Measurements from ENCODE around the gene SMAP1.

Gene SMAP1

DNA sequence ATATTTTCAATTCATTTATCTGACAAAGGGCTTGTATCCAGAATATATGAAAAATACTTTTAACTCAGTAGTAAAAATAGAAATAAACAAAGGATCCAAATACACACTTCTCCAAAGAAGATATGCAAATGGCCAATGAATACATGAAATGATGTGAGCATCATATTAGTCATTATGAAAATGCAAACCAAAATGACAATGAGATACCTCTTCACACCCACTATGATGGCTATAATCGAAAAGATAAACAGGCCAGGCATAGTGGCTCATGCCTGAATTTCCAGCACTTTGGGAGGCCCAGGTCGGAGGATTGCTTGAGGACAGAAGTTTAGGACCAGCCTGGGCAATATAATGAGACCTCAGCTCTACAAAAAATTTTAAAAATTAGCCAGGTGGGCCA is 33.8 kb upstream of the SMAP1 start:
- POLR2A ChIA-PET = no interaction called here
- CTCF ChIA-PET = interaction anchor here (1.2 kb wide), 1 partner anchor 13 kb away, joined by 4 read pairs; no protein-coding TSS in a partner anchor
- TF ChIP-seq, protein P1, sequence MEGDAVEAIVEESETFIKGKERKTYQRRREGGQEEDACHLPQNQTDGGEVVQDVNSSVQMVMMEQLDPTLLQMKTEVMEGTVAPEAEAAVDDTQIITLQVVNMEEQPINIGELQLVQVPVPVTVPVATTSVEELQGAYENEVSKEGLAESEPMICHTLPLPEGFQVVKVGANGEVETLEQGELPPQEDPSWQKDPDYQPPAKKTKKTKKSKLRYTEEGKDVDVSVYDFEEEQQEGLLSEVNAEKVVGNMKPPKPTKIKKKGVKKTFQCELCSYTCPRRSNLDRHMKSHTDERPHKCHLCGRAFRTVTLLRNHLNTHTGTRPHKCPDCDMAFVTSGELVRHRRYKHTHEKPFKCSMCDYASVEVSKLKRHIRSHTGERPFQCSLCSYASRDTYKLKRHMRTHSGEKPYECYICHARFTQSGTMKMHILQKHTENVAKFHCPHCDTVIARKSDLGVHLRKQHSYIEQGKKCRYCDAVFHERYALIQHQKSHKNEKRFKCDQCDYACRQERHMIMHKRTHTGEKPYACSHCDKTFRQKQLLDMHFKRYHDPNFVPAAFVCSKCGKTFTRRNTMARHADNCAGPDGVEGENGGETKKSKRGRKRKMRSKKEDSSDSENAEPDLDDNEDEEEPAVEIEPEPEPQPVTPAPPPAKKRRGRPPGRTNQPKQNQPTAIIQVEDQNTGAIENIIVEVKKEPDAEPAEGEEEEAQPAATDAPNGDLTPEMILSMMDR (IDR thresholded peaks at IDR 0.05; ENCODE audit: control extremely low read depth, extremely low read depth, low read depth, missing control alignments) = no peak
- no peak for DNase-seq (ENCODE audit: extremely low spot score)

DNA sequence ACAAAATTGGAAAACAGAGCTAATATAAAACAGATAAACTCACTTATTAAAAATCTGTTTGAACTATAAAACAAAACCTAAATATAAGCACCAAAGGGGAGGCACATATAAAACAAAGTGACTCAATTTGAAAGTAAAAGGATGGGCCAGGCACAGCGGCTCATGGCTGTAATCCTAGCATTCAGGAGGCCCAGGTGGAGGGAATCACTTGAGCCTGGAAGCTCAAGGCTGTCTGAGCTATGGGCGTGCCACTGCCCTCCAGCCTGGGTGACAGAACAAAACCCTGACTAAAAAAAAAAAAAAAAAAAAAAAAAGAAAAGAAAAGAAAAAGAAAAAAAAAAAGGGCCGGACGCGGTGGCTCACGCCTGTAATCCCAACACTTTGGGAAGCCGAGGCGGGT is 31.1 kb upstream of the SMAP1 start:
- CTCF ChIA-PET = interaction anchor here (1.0 to 1.2 kb wide), 2 partner anchors 9 to 15 kb away, joined by 3 read pairs; no protein-coding TSS in a partner anchor
- TF ChIP-seq, protein P1 (IDR thresholded peaks at IDR 0.05; ENCODE audit: control extremely low read depth, extremely low read depth, low read depth, missing control alignments) = no peak
- DNase-seq (ENCODE audit: extremely low spot score) = no peak
- POLR2A ChIA-PET = no interaction called here

DNA sequence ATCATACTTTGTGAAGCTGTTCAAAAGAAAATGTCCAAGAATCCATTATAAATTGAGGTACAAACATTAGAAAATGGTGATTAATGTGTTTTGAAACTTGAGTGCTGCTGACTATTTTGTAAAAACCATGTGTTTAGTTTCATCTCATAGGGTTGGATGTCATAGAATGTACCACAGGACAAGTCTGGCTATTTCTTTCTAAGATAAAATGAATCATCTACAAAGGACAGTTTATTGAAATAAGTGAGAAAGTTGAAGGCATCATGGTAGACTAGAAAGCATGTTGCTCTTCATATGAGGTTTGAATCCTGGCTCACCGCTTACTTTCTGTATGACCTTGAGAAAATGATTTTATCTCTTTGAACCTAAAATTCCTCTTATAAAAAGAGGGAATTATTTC is 29.2 kb upstream of the SMAP1 start:
- TF ChIP-seq, protein P1 (IDR thresholded peaks at IDR 0.05; ENCODE audit: control extremely low read depth, extremely low read depth, low read depth, missing control alignments) = no peak
- ChIA-PET CTCF (no interaction called here), POLR2A (no interaction called here)
- DNase-seq (ENCODE audit: extremely low spot score) = no peak

DNA sequence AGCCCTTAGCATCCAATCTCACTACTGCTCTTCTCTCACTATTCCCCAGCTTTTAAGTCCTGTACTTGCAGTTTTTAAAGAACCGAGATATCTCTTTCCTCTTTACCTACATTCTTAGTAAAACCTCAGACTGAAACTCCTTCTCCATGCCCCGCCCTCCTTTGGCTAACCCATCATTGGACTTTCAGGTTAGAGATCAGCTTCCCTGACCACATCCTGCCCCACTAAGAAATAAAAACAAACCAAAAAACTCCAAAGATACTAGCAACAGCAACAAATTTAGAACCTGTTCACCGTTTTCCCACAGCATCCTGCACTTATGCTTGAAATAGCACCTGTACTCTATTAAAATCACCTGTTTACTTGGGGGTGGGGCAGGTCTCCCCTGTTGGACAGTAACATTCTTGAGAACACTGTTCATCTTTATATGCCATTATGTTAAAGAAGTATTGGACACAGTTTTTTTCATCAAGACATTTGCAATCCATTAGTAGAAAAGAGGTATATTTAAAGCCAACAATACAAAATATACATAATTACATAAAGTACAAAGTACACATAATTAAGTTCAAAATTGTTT is 16.3 kb upstream of the SMAP1 start:
- POLR2A ChIA-PET = no interaction called here
- TF ChIP-seq, protein P1 (IDR thresholded peaks at IDR 0.05; ENCODE audit: control extremely low read depth, extremely low read depth, low read depth, missing control alignments) = no peak
- CTCF ChIA-PET = interaction anchor here (2.2 kb wide), 1 partner anchor 21 kb away, joined by 5 read pairs; no protein-coding TSS in a partner anchor
- no peak for DNase-seq (ENCODE audit: extremely low spot score)

DNA sequence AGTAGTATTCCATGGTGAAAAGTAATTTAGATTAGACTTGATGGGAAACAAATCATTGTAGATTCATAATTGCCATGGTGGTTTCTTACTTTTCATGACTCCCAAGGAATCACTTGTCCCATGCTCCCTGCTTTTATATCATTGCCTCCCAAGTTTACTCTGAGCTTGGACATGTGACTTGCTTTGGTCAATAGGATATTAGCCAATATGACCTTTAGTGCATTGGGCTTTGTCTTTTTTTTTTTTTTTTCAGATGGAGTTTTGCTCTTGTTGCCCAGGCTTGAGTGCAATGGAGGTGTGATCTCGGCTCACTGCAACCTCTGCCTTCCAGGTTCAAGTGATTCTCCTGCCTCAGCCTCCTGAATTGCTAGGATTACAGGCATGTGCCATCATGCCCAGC is 15.5 kb upstream of the SMAP1 start:
- no peak for DNase-seq (ENCODE audit: extremely low spot score)
- ChIA-PET POLR2A (no interaction called here), CTCF (interaction anchor here (1.2 to 2.2 kb wide), 4 partner anchors 9 to 49 kb away, joined by 4 to 7 read pairs (median 6); no protein-coding TSS in a partner anchor)
- TF ChIP-seq, protein P1 (IDR thresholded peaks at IDR 0.05; ENCODE audit: control extremely low read depth, extremely low read depth, low read depth, missing control alignments) = no peak

DNA sequence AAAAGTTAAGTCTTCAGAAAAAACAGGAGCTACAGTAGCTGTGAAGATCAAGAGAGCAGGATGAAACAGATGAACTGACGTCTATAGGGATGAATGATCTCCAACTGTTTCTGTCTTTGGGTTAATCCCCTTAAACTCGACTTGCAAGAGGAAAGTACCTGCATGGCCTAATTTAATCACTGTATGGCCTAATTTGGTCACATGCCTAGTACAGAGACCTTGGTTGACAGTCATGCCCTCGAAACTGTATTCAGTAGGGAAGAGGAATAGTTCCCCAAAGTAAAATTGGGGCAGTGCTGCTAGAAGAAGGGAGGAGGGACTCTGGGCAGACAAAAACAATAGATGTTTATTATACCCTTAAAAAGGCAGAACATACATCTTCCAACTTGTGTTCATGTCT is 10.0 kb upstream of the SMAP1 start:
- TF ChIP-seq, protein P1 (IDR thresholded peaks at IDR 0.05; ENCODE audit: control extremely low read depth, extremely low read depth, low read depth, missing control alignments) = no peak
- POLR2A ChIA-PET = no interaction called here
- CTCF ChIA-PET = interaction anchor here (1.1 to 1.8 kb wide), 3 partner anchors 10 to 29 kb away, joined by 3 to 6 read pairs (median 3); partner anchors contain the start of gene SMAP1
- DNase-seq (ENCODE audit: extremely low spot score) = no peak

Data from GM10248 (cell line).